Measurements from ENCODE around the gene SLC7A11.

The SLC7A11 gene

DNA sequence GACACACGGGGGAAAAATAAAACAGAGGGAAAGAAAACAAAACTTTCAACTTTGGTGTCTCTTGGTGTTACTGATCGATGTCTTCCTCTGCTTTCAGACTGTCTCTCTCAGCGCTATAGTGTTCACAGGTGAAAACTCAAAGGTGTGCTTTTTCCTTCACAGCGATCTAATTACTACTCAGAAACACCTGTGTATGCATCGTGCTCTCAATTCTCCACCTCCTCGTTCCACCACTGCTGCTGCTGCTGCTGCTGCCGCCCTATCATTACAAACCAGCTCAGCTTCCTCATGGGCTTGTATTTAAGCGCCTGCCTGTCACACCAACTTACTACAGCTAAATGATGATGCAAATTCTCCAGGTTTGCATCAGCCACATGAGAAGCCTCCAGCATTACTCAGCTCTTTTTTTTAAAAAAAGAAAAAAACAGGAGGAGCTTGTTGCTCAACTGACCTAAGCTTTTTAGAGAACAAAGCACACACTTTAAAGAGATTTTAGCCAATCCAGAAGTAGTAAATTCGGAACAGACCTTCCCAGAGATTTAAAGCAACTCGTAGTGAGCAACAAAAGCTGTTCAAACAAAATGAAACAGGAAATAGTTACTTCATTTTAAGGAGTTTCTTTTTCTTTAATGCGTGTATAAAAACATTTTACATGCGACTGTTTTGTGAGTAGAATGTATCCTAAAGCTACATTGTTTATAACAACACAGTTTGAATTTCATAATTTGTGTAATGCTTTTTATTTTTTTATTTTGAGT is at the start of gene SLC7A11:
Gene SLC7A11, minus strand, starts transcription at position 274 of the 758 bp plus-strand sequence. CDS start 280 bp downstream, outside the sequence.
- no peak for TF ChIP-seq ZNF274 (IDR thresholded peaks at IDR 0.05; ENCODE audit: low read depth, low read length)
- peak within 1 kb of the TSS; percentile 86 for H3K4me3 ChIP-seq (ENCODE audit: low read length)

DNA sequence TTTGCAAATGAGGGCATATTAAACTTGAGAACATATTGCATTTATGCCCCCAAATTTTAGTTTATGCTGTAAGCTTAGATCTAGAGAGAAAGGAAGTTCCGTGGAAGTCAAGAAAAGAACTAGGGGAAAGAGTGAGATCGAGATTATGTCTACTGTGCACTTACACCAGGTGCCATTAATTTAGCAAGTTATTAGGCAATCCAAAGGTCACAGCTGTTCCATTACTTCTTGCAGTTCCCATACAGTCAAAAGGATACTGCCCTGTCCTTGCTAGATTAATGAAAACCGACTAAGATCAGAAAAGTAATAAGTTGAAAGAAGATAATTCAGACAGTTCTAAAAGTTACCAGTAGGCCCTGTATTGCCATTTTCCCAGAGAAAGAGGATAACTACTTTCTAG is 49.3 kb upstream of the SLC7A11 start:
- no peak for TF ChIP-seq ZNF274 (IDR thresholded peaks at IDR 0.05; ENCODE audit: low read depth, low read length)
- H3K4me3 ChIP-seq (ENCODE audit: low read length), result no peak overlapping the region

DNA sequence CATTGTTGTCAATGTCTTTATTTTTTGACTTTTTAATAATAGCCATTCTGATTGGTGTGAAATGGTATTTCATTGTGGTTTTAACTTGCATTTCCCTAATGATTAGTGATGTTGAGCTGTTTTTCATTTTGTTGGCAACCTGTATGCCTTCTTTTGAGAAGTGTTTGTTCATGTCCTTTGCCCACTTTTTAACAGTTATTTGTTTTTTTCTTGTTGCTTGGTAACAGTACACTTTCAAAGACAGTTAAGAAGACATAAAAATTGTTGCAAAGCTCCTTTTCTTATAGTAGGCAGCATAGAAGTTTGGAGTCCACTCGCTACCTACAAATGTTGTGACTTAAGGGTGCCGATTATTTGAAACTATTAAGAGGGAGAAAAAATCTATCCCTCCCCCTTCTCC is 48.7 kb upstream of the SLC7A11 start:
- TF ChIP-seq ZNF274 (IDR thresholded peaks at IDR 0.05; ENCODE audit: low read depth, low read length), result no peak
- H3K4me3 ChIP-seq (ENCODE audit: low read length), result no peak overlapping the region

DNA sequence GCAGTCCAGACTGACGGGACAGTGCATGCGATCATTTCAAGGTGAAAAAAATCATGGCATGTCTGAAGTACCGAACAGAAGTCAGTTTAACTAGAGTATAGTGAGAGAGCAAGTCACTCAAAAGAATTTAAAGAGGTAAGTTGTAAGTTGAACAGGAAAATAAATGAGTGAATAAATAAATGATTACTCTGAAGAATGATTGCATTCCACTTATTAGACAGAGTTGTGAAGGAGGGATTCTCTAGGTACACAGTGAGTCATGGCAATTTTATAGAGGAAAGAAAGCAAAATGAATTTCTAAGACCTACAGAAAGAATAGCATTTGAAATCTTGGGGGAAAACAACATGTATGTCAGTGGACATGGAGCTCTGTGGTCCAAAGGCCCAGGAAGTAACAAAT is 37.1 kb upstream of the SLC7A11 start:
- no peak overlapping the region for H3K4me3 ChIP-seq (ENCODE audit: low read length)
- TF ChIP-seq ZNF274 (IDR thresholded peaks at IDR 0.05; ENCODE audit: low read depth, low read length), result no peak

DNA sequence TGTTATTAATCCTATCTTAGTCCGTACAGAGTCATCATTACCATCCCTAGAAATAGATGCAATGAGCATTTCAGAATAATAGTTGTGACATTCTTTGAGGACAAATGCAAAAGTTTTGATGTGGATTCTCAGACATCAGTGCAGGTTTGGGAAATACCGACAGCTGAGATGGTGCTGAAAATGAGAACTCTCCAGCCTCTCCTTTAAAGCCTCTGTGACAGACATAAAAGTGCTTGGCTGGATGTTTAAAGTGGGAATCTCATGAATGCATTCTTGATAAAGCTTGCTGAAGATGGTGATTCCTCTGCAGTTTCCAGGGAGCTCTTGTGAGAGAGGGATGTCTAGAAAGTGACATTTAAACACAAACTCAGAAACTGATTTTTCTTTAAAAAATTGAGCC is 35.0 kb upstream of the SLC7A11 start:
- no peak overlapping the region for H3K4me3 ChIP-seq (ENCODE audit: low read length)
- no peak for TF ChIP-seq ZNF274 (IDR thresholded peaks at IDR 0.05; ENCODE audit: low read depth, low read length)

DNA sequence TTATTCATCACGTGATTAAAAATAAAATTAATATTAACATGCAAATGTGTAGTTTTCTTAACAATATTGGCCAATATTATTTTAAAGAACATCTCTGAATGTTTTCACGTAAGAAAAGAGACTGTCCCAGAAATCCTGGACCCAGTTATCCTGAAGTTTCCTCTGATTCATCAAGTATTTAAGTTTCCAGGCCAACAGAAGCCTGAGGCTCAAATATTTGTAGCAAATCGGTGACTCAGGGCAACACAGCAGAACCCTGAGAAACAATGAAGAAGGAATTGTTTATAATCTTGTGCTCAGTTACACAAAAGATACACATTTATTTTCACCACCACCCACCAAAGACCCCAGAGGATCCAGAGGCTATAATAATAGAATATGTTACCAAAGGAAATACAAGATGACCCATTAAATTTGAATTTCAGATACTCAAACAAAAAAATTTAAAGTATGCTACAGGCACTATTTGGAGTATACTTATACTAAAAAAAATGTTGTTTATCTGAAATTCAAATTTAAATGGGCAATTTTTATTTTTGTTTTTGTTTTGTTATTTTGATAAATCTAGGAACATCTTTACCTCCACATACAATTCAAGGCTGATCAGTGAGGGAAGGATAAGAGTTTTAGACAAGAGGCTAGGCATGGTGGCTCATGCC is 33.9 kb upstream of the SLC7A11 start:
- no peak for TF ChIP-seq ZNF274 (IDR thresholded peaks at IDR 0.05; ENCODE audit: low read depth, low read length)
- H3K4me3 ChIP-seq (ENCODE audit: low read length), result no peak overlapping the region

DNA sequence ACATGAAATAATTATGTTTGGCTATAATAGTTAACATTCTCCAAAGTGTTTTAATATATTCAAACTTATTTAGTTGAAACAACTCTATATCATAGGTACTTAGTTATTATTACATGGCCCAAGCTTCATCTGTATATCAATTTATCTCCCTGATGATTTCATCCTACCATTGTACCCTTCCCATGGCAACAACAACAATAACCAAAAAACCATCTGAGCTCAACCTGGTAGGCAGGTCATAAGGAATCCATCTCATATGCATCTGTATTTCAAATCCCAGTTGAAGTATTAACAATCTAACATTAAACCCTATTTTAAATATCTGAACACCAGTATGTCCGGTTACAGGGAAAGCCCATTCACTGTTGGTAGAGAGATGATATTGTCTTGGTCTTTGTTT is 33.1 kb upstream of the SLC7A11 start:
- no peak overlapping the region for H3K4me3 ChIP-seq (ENCODE audit: low read length)
- TF ChIP-seq ZNF274 (IDR thresholded peaks at IDR 0.05; ENCODE audit: low read depth, low read length), result no peak

DNA sequence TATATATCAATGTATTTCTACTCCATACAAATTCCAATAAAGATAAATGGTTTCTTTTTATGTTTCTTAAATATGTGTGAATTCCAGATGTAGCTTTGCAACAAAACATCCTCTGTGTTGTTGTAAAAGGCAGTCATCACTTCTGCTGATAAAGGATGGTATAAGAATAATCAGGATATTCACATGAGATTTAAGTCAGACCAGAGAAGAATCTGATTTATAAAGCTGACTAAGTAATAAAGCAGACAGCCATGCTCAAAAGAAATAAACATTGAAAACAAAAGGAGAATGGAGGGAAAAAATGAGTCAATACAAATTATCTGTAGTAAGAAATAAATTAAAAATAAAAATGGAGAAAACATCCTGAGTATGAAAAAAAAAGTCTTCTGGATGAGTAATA is 27.0 kb upstream of the SLC7A11 start:
- H3K4me3 ChIP-seq (ENCODE audit: low read length), result no peak overlapping the region

DNA sequence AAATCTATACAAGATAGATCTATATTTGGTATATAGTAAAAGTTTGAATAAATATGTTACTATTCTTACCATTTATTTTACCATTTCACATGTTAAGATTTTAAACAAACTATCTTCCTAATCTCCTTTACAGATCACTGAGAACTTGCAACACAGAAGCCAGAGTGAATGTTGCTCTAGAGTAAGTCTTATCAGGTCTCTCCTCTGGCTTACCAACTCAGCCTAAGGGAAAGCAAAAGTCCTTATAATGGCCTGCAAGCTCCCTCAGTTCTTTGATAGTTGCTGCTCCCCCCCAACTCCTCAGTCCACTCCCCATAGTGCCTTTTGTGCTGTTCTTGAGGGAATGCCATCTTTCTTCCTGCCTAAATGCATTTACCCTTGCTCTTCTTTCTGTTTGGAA is 25.7 kb upstream of the SLC7A11 start:
- no peak overlapping the region for H3K4me3 ChIP-seq (ENCODE audit: low read length)
- TF ChIP-seq ZNF274 (IDR thresholded peaks at IDR 0.05; ENCODE audit: low read depth, low read length), result no peak

More for the DNA sequence above, 27.0 kb upstream of the SLC7A11 start:
- no peak for TF ChIP-seq ZNF274 (IDR thresholded peaks at IDR 0.05; ENCODE audit: low read depth, low read length)

DNA sequence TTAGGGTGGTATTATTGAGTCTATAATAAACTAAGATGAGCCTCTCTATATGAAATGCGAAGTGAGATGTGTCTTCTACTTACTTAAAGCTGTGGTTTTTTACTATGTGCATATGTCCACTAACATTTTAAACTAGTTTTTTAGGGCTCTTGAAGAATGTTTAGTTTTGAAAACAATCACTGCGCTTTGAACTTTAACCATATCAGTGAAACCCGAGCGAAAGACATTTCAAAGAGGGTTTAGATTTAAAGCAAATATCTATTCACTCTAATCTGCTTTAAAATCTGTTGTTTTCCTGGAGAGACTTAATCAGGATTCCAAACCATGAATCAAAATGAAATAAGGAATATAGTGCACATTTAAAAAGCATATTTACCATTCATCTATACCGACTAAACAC is 24.8 kb upstream of the SLC7A11 start:
- no peak for TF ChIP-seq ZNF274 (IDR thresholded peaks at IDR 0.05; ENCODE audit: low read depth, low read length)

DNA sequence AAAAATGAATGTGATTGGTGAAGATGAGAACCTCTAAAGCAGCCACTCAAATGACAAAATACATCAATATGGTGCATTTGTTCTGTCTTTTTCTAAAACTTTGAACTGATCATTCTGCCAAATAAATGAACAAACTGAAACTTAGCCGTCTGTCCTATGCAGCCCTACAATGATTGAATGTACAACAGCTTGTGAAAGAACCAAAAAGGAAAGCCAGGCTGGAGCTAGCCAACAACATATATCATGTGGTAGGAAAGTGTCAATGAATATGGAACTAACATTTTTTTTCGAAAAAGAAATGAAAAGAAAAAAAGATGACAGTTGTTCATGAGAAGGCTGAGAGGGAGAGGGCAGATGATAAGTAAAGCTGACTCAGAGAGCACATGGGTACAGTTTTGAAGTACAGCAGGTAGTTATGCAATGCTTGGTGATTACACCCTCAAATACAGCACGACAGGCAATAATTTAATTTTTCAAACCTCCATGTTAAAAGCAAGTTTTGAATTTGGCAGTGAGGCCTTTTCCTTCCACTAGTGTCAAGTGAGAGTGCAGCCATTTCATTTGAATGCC is 21.2 kb upstream of the SLC7A11 start:
- no peak for TF ChIP-seq ZNF274 (IDR thresholded peaks at IDR 0.05; ENCODE audit: low read depth, low read length)
- no peak overlapping the region for H3K4me3 ChIP-seq (ENCODE audit: low read length)

More for the DNA sequence above, 24.8 kb upstream of the SLC7A11 start:
- no peak overlapping the region for H3K4me3 ChIP-seq (ENCODE audit: low read length)

DNA sequence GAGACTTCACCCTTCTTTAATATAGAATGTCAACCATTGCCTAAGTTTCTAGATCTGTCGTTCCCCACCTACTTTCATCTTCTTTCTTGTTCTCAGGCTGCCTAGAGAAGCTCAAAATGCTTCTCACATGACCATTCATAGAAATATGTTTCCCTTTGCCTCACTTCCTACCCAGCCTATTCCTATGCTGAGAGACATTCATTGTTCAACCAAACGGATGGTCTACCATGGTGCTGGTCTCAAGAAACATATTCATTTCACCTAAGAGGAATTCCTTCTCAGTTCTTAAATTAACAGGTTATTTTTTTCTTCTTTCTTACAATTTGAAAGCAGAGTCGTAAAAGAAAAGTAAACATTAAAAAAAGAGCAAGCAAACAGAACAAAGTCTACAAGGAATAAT is 20.3 kb upstream of the SLC7A11 start:
- H3K4me3 ChIP-seq (ENCODE audit: low read length), result no peak overlapping the region
- TF ChIP-seq ZNF274 (IDR thresholded peaks at IDR 0.05; ENCODE audit: low read depth, low read length), result no peak

DNA sequence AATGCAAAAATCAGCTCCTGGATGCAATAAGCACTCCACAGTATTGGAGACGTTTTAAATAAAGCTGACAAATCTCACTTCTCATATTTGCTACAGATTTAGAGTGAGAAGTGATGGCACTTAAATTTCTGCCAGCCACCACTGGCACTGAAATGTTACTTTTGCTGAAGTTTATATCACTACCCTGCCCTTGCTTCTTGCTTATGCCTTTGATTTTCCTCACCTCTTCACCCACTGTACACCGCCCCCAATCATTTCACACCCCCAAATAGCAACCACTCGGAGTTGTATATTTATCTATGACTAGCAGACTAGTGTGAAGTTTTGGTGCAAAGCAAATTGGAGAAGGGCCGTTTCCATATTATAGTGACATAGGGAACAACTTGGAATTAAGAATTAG is 19.9 kb upstream of the SLC7A11 start:
- no peak overlapping the region for H3K4me3 ChIP-seq (ENCODE audit: low read length)
- no peak for TF ChIP-seq ZNF274 (IDR thresholded peaks at IDR 0.05; ENCODE audit: low read depth, low read length)

DNA sequence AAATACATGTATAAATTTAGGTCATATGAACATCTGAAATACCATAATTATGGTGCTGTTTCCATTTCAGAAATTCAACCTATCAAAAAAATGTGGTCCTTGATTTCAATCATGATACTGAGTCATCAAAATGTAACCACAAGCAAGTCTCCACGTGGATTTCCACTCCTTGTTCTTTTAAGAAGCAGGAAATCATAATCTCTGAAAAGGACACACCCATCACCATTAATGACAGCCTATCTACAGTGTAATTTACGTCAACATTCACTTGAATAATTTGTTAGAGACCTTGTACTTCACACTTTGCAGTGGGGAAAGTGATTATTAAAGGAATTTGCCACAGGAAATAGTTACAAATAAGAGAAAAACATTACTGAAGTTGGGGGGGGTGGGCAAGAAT is 17.7 kb upstream of the SLC7A11 start:
- no peak overlapping the region for H3K4me3 ChIP-seq (ENCODE audit: low read length)
- TF ChIP-seq ZNF274 (IDR thresholded peaks at IDR 0.05; ENCODE audit: low read depth, low read length), result no peak

DNA sequence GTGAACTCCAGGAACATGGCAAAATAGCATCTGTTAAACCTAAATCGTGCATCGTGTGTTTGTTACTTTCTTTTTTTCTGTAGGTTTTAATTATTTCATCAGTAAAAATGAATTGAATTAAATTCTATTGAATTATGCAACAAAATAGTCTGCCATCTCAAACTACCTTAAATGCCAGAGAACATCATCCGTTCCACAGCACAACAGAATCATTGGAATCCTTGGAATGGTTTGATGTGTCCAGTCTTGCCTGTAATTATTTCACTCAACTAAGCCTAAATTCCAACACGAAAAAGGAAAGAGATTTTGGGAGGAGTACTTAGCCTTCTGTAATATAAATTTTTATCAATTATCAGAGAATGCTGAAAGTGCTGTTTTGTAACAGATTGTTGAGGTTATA is 17.1 kb upstream of the SLC7A11 start:
- TF ChIP-seq ZNF274 (IDR thresholded peaks at IDR 0.05; ENCODE audit: low read depth, low read length), result no peak
- H3K4me3 ChIP-seq (ENCODE audit: low read length), result no peak overlapping the region

Measured in GM08714 (cell line).